ENCODE results near the gene LY9.

LY9 gene

DNA sequence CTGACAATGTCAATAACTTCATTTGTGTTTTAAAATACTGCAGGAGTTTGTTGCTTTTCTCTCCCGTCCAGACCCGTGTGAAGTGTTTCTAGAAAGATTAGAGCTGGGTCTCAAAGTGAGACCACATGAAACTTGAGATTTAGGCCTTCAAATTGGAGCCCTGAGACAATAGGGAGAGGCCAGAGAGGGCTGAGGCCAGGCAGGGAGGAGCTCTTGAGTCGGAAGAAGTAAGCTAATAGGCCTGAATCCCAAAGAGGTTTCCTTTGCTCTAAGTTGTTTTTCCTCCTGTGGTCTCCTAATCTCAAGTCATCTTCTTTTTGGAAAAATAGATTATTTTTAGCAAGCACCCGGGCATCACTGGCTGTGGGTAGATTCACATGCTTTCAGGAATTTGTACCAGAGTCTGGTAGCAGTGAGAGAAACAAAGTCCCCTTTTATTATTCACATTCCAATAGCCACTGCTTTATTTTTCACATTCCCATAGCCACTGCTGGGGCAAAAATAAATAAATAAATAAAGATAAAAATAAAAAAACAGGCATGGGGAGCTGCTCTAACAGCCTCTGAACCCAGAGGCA is 41.1 kb downstream of the LY9 start:
- no peak for FAIRE-seq

DNA sequence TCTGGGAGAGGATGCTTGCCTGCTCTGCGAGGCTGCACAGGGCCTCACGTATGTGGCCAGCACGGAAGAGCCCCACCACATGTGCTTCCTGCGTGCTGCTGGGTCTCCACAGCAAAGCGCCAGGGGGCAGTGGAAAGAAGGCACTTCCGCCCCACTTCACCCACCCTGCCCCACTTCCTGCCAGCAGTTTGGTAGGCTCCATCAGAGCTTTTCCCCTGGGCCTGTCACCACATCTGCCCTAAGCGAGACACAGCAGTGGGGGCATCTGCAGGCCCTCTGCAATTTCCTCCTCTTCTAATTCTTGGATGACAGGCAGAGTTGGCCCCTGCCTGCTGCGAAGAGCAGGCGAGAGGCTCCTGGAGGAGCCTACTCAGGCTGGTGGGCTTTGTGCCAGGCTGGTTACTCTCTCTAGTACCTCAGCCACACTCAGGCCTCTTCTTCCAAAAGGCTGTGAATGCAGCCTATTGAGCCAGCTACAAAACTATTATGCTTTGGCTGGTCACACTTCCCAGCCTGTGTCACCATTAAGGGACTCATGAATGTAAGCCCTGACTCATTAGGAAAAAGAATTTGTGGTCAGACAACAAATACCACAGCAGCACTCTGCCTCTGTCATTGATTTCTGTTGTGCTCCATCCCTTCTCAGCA is 41.7 kb downstream of the LY9 start:
- FAIRE-seq, result no peak

DNA sequence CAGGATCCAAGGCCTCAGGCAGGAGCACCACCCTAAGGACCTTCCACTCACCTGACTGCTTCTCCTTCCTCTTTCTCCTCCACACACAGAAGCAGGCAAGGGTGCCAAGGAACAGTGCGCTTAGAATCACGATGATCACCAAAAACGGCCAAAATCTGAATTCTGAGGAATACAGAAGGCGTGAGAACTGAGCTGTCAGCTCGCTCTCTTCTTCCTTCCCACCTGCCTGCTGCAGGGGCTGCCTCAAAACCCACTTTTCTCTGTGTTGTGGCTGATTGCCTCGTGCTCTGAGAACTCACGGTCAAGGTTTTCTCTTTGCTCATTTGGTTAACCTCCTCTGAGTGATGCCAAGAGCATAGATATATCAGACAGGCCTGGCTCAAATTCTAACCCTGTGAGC is 42.9 kb downstream of the LY9 start:
- no peak for FAIRE-seq

DNA sequence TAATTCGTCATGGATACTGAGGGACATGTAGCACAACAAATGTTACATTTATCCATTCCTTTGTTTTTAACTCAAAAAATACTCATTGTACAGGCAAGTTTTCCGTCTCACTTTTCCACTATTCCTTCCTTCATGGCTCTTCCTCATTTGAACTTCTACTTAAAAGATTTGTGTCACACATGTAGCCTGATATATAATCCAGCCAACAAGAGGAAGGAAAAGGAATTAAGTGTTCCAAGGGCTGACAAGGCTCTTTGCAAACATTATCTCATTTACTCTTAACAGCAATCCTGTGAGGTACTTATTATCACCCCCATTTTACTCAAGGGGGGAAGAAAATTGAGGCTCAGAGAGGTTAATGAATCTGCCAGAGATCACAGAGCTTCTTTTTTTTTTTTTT is 43.8 kb downstream of the LY9 start:
- FAIRE-seq, result no peak

DNA sequence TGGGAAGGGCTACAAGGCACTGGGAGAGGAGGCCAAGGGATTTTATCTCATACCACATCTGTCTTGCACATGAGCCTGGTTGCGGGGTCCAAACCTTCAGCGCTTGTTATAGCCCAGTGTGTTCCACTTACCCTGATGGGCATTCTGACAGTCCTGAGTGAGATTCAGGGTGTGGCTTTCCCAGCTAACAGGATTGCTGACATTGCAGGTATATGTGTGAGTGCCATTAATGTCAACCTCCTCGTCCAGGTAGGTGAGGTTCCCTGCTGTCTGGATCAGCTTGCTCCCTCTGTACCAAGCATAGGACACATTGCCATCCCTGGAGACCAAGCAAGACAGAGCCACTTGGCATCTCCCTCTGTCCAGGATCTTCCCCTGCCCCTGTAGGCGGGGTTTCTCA is 45.1 kb downstream of the LY9 start:
- no peak for FAIRE-seq

DNA sequence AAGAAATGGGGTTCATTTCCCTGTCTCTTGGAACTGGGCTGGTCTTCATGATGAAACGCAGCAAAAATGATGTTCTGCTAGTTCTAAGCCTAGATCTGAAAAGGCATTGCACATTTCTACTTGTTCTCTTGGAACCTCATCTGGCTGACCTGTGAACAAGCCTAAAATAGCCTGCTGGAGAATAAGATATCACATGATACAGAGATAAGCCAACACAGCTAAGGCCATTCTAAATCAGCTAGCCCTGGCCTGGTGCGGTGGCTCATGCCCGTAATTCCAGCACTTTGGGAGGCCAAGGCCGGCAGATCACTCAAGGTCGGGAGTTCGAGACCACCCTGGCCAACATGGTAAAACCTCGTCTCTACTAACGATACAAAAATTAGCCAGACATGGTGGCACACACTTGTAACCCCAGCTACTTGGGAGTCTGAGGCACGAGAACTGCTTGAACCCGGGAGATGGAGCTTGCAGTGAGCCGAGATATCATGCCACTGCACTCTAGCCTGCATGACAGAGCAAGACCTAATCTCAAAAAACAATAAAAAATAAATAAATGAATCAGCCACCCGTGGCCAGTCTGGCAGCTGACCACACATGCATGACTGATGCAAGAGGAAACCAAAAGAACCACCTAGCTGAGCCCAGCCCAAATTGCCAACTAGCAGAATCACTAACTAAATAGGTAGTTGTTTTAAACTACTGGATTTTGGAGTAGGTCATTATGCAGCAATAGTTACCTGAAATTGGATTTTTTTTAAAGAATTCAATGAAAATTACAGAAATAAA is 48.7 kb downstream of the LY9 start:
- no peak for FAIRE-seq

DNA sequence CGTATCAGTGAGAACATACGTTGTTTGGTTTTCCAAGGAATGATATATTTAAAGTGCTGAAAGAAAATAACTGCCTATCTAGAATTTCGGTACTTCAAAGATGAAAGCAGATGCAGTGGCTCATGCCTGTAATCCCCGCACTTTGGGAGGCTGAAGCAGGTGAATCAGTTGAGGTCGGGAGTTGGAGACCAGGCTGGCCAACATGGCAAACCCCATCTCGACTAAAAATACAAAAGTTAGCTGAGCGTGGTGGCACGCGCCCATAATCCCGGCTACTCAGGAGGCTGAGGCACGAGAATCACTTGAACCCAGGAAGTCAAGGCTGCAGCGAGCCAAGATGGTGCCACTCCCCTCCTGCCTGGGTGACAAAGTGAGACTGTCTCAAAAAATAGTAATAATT is 50.3 kb downstream of the LY9 start:
- FAIRE-seq, result no peak

DNA sequence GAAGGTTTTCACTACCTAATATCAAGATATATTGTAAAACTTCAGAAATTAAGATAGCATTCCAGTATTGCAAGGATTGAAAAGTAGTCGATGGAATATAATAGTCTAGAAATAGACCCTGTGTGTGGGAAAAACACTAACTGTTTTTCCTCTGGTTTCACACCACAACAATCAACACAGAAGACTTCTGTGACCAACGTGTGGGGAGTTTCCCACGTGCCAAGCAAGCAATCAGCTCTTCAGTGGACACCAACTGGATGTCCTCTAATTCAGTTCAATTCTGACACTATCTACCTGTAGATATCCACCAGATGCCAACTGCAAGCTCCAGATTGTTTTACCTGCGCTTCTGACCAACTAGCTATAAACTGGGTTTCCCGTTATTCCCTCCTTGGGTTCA is 54.6 kb downstream of the LY9 start:
- no peak for FAIRE-seq

DNA sequence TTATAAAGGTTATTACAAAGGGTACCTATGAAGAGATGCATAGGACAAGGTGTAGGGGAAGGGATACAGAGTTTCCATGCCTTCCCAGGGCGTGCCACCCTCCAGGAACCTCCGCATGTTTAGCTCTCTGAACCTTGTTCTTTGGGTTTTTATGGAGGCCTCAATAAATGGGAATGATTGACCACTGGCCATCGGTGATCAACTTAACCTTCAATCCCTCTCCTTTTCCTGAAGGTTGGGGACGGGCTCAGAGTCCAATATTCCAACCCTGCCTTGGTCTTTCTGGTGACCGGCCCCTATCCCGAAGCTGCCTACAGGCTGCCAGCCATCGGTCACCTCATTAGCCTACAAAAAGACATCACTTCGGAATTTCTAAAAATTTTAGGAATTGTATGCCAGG is 55.0 kb downstream of the LY9 start:
- FAIRE-seq, result no peak

DNA sequence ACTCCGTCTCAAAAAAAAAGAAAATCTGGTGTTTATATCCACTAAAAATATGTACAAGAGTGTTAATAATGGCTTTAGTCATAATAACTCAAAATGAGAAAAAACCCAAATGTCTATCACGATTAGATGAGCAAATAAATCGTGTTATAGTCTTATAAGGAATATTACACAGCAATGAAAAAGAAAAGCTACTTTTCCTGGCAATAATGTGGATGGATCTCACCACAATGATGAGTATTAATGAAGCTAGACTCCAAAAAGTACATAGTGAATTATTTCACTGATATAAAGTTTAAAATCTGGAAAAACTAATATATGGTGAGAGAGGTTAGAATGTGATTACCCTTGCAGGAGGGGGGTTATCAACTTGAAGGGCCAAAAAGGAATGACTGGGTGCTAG is 57.0 kb downstream of the LY9 start:
- no peak for FAIRE-seq

DNA sequence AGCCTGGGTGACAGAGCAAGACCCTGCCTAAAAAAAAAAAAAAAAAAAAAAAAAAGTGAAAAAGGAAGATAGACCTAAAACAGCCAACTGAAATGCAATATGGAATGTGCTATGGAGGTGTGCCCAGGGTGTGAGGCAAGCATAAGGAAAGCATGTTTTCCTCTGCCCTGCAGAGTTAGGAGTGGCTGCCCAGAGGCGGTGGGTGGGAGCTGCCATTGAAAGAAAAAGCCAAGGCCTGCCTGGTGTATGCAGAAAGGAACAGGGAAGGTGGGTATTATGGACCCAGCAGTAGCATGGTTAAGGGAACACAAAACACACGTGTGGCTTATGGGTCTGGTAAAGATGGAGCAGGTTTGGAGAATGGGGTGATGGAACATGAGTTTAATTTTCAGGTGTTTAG is 57.8 kb downstream of the LY9 start:
- no peak for FAIRE-seq

DNA sequence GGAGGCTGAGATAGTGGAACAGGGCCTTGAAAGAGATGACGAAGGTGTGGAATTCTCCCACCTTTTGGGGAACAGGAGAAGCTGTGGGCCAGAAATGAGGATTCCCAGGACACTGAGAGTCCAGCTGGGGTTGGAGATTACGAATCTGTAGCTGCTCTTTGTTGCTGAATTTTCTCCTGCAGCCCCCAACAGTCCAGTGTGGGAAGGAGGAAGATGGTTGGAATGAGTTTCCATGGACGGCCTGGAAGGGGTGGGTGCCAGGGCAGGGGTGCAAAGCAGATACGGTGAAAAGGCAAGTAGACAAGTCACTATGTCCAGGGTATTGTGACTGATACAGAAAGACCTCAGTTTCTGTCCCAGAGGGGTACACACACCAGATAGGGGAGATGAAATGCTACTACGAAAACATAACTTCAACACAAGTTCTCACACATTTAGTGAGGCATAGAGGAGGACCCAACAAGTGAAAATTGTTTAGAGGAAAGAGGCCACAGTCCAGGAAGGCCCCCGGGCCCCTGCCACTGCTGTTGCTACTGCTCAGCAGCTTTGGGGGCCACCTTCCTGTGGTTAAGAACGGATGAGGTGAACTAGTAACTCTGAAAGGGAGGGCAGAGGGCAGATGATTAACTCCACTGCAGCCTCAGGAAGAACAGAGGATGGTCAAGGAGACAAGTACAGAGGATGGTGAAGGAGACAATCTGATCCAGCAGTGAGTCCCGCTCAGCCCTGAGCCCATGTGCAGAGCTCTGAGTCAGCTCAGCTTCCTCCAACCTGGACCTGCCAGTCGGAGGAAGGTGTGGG is 59.4 kb downstream of the LY9 start:
- no peak for FAIRE-seq

DNA sequence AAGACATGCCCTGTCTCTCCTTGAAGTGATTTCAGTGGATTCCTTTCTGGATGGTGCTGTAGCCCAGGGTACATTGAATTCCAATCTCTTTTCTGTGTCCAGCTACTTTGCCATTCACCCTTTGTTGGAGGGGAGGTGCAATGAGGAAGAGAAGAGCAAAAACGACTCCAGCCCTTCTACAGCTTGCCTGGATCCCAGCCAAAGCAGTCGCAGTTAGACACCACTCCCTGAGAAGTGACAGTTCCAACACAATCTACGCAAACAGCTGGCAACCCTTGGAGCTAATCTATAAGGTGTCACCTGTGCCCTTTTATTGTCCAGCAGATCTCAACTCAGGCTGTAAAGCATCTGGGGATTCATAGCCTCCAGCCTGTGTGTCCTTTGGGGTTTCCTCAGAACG is 62.1 kb downstream of the LY9 start:
- FAIRE-seq, result no peak

DNA sequence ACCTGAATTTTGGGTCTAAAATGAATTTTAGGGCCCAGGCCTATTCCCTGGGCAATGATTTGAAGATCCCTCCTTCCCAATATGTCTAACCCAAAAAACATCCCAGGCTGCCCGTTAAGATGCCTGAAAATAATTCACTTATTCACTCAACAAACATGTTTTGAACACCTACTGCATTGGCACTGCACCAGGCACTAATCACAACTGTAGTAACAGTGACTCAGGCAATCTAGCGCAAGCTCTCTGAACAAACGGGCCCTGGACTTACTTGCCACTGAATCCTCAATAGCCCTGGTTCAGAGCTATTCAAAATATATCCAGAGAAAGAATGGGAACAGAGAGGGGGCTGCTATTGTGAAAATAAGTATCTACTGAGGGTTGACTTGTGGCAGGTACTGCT is 62.5 kb downstream of the LY9 start:
- FAIRE-seq, result no peak

DNA sequence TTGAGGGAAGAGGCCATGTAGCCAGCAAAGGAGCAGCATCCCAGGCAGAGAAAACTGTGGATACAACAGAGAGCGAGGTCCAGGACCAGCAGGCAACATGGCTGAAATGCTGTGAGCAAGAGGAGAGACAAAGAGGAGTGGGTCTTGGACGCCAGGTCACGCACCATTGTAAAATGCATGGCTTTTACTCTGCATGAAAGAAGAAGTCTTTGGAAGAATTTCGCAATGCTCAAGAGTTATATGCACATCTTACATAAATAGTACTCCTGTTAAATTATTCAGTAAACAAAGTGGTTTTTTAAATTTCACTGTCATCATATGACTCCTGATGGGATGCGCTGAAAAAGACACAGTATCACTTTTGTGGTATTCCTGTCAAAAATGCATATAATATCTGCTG is 63.2 kb downstream of the LY9 start:
- no peak for FAIRE-seq

DNA sequence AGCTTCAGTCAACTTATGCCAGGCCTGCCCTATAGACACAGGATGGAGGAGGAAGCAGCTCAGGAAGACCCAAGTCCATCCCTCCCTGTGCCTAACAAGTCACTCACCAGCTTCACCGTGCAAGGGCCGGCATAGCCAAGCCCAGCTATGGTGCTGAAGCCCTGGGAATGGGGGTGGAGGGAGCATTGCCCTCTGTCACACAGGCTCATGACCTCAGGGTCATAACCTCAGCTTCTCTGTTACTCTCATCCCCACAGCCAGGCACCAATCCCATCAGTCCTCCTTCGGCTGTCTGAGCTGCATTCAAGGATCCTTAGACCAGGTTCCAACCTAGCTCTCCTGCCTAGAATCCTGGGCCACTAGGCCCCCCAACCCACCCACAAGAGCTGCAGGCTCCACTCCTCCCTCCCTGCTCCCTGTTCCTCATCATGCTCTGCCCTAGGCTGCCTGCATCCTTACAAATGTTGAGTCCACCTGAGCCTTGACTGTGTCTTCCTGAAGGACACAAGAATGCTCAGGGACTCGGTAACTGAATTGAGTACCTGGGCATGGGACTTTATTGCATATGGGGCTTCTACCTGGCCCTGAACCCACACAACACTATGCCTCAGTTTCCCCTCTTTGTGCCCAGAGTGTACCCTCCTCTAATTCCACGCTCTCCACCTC is 65.0 kb downstream of the LY9 start:
- no peak for FAIRE-seq

DNA sequence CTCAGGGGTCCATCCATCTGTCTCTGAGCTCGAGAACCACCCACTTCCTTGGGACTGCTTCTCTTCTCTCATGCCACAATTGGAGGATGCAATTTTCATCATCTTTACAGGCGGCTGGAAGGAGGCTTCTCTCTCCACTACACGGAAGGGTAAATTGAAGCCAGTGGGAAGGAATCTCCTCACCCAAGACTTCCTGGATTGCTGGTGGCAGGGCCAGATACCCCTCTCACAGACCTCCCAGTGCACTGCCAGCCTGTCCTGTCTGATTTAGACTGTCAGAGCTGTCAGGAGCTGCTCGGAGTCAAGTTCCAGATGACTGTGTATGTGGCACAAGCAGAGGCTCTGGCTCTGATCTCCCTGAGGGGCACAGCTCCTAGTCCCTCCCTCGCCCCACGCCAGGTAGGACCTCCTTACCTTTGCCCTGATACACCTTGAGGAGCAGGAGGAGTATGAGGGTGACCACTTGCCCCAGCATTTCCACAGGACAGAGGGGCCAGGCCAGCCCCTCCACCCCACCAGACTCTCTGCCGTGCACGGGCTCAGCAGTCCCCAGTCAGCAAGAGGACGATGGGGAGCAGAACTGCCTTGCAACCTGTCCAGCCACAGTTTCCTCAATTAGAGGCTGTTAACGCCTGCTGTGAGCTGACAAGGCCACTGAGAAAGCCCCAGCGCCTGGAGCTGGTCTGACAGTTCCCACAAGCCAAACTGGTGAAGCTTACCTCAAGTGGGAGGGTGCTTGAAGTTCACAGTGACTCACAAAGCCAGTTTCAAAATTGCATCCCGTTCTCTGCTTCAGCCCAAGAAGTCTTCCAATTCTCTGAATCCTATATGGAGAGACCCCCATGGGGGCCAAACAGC is 66.5 kb downstream of the LY9 start, which contains the start of gene CD244:
Gene CD244 (minus strand): TSS at position 685 of the 858 bp plus-strand sequence. CDS start 210 bp downstream, at position 475.
- no peak for FAIRE-seq

DNA sequence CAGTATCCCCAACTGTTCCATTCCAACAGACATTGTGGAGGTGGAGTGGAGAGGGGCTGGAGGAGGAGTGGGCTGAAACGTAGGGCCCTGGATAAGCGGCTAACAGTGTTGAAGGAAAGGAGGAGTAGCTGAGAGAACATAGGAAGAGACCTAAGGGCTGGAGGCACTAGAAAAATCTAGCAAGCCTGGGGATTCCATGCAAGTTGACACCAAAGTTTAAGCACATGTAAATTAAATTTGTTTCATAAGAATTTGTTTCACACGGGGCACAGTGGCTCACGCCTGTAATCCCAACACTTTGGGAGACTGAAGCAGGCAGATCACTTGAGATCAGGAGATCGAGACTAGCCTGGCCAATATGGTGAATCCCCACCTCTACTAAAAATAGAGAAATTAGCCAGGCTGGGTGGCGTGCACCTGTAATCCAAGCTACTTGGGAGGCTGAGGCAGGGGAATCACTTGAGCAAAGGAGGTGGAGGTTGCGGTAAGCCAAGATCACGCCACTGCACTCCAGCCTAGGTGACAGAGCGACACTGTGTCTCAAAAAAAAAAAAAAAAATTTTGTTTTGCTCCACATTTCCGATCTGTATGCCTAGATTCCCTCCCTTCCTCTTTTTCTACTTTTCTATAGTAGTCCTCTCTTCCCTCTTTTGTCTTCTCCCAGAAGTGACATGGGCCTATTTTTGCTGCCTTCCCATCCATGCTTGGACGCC is 67.2 kb downstream of the LY9 start:
- no peak for FAIRE-seq

DNA sequence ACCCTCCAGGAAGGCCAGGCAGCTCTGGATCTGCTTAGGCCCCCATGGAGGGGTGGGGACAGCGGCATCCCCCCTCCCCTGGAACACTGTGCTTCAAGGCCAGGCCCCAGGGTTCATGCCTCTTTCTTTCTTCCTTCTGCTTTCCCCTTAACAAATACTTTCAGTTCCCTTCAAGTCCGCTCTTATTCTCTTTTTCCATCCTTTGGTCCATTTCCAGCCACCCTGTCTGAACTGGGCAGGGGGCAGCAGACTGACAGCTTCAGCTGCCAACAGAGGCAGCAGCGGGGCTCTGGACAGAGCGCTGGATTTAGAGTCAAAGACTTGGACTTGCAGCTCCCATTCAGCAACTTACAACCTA is 67.8 kb downstream of the LY9 start:
- FAIRE-seq, result no peak

DNA sequence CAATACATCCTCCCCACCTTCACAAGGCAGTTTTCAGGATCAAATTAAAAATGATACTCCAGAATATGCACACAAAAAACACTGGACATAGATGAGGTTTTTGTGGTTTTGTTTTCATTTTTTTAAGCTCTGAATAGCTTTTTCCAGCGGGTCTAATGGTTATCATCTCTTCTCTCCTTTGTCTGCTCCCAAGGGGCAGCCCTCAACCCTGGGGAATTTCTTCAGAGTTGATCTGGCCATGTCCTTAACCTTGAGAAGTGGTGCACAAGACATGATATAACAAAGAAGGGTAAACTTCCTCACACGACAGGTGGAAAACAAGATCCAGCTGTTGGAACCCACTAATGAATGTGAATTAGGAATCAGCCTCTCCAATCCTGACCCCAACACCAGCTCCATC is 68.2 kb downstream of the LY9 start:
- FAIRE-seq, result no peak

DNA sequence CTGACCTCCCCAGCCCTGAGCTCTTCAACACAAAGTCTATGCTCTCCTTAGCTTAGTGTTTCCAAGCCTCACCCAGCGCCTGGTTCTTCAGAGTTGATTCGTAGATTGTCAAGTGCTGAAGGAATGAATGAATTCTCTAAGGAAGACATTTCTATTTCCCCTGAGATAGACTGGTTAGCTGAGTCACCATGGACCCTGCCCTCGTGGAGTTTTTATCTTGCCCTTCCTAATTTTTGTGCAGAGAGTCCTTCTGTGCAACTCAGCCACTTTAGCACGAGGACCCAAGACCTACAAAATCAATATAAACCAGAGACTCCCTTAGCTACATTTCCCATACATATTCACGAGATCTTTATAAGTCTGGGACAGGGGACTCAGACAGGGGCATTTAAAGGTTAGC is 69.4 kb downstream of the LY9 start:
- FAIRE-seq, result no peak

All from endometrium (tissue), 2 donors.